K562 (cell line): ENCODE data around the gene WNT3. TPM values are rescaled to one million over a fixed set of nuclear protein-coding genes. Genes with fewer than 3 reads are reported as not detected.

ENCODE experiments used
- ATAC-seq: fragments of 200-7000 bp; cut with Tn5 transposase; 3 replicates; pipeline ENCODE4 v1.9.1; 2020; ENCODE audit warnings: moderate library complexity
- BruUV-seq: library from RNA; stranded (reverse); fragments of 400-500 nt; replicated peaks from 2 replicates; lab custom pipeline; 2021; lab: Mats Ljungman, UMichigan
- CTCF ChIA-PET: fragments of 300-600 bp; formaldehyde crosslinking; extraction: SDS; loops from one replicate; lab custom pipeline; 2021; ENCODE audit warnings: low intra/inter-chr PET ratio; lab: Yijun Ruan, JAX
- POLR2A ChIA-PET: fragments of 300-600, 350-650 bp; sonication (Branson Sonifier 250); formaldehyde crosslinking; extraction: SDS; loops from one replicate; lab custom pipeline; 2021; ENCODE audit warnings: antibody characterized with exemption, inconsistent platforms; lab: Yijun Ruan, JAX
- DNase-seq, 4 experiments: peaks; one replicate each; pipeline versions ENCODE4 v3.0.0 to v3.0.0-alpha.2; 2011 to 2018; ENCODE audit warnings: low spot score in 3 of 4, mixed read lengths in 3 of 4; ENCODE audit errors: extremely low read depth in 1 of 4
- FAIRE-seq: peaks from 2 replicates; lab custom pipeline; 2011; peaks lifted over from hg19 to GRCh38; lab: Jason Lieb, UNC
- H2AFZ ChIP-seq: 2 replicates; pipeline ENCODE4 v1.6.0; 2011; ENCODE audit warnings: low read depth, low read length, control low read depth, inconsistent platforms
- H3K27ac ChIP-seq: fragments of 200-600 bp; 3 replicates; pipeline ENCODE4 v1.8.0; 2011; ENCODE audit warnings: low read depth, mild to moderate bottlenecking, control low read depth, inconsistent platforms, low read length, moderate library complexity, mixed read lengths; ENCODE audit errors: extremely low read depth
- H3K27me3 ChIP-seq, 2 experiments: fragments of 300-600 bp in 1 of 2; 2 replicates in 1 of 2; 3 replicates in 1 of 2; pipeline versions ENCODE4 v1.6.0 to v1.8.0; 2011; ENCODE audit warnings: inconsistent platforms in 2 of 2, low read length in 2 of 2, mild to moderate bottlenecking in 1 of 2, mixed read lengths in 1 of 2, moderate library complexity in 1 of 2; ENCODE audit not compliant: control insufficient read depth in 2 of 2, insufficient read depth in 2 of 2
- H3K36me3 ChIP-seq: fragments of 300-600 bp; 3 replicates; pipeline ENCODE4 v1.8.0; 2011; ENCODE audit warnings: mild to moderate bottlenecking, low read length, inconsistent platforms; ENCODE audit not compliant: control insufficient read depth, insufficient read depth
- H3K4me1 ChIP-seq, 2 experiments: fragments of 200-600 bp in 1 of 2; replicated peaks in 1 of 2; 2 replicates in 1 of 2; 3 replicates in 1 of 2; pipeline versions ENCODE4 v1.5.1 to v1.8.0; 2011; ENCODE audit warnings: inconsistent platforms in 2 of 2, low read length in 2 of 2, mild to moderate bottlenecking in 1 of 2, mixed read lengths in 1 of 2, moderate library complexity in 1 of 2; ENCODE audit not compliant: control insufficient read depth in 2 of 2, insufficient read depth in 2 of 2
- H3K4me2 ChIP-seq: 2 replicates; pipeline ENCODE4 v1.6.1; 2011; ENCODE audit warnings: low read length, control low read depth, inconsistent platforms, mixed read lengths; ENCODE audit not compliant: insufficient read depth
- H3K4me3 ChIP-seq: fragments of 200-600 bp; sonication (generic), shearing (Covaris generic); 2 replicates; pipeline ENCODE4 v1.5.1; 2016; ENCODE audit warnings: control low read depth, inconsistent platforms
- H3K79me2 ChIP-seq: fragments of 200-600 bp; 3 replicates; pipeline ENCODE4 v1.8.0; 2011; ENCODE audit warnings: low read length, inconsistent platforms; ENCODE audit not compliant: control insufficient read depth, insufficient read depth
- H3K9ac ChIP-seq, 2 experiments: 2 replicates each; pipeline versions ENCODE4 v1.6.0 to v1.6.1; 2011; ENCODE audit warnings: low read depth in 2 of 2, low read length in 2 of 2, control low read depth in 1 of 2, inconsistent platforms in 1 of 2, mild to moderate bottlenecking in 1 of 2, mixed read lengths in 1 of 2; ENCODE audit not compliant: insufficient read depth in 1 of 2
- H3K9me1 ChIP-seq: one replicate; pipeline ENCODE4 v1.6.0; 2011; ENCODE audit warnings: inconsistent platforms, mild to moderate bottlenecking, low read length, moderate library complexity; ENCODE audit not compliant: control insufficient read depth, insufficient read depth
- H3K9me3 ChIP-seq: replicated peaks from 2 replicates; pipeline ENCODE4 v1.5.1; 2011; ENCODE audit warnings: low read depth, low read length, inconsistent platforms; ENCODE audit not compliant: control insufficient read depth, insufficient read depth
- H4K20me1 ChIP-seq: replicated peaks from 2 replicates; pipeline ENCODE4 v1.6.1; 2011; ENCODE audit warnings: low read length, inconsistent platforms, mixed read lengths; ENCODE audit not compliant: control insufficient read depth, insufficient read depth
- ARID2 ChIP-seq: fragments of 450-650 bp; IDR thresholded peaks from 2 replicates; pipeline ENCODE4 v1.6.1; 2017; ENCODE audit warnings: antibody characterized with exemption, mild to moderate bottlenecking
- ELF2 ChIP-seq: fragments of 250-450 bp; sonication (Bioruptor Pico); IDR thresholded peaks from 2 replicates; pipeline ENCODE4 v1.5.0; 2021; ENCODE audit warnings: mild to moderate bottlenecking
- ETV1 ChIP-seq: fragments of 450-650 bp; conservative IDR thresholded peaks from 2 replicates; pipeline ENCODE4 v1.6.1; 2016; ENCODE audit warnings: missing genetic modification characterization, control low read depth, low read depth, missing compliant biosample characterization
- FUS ChIP-seq: fragments of 200-400 bp; formaldehyde crosslinking; optimal IDR thresholded peaks from 2 replicates; pipeline ENCODE3; 2017; ENCODE audit warnings: low read depth, low read length
- PHB2 ChIP-seq: fragments of 450-650 bp; IDR thresholded peaks from 2 replicates; pipeline ENCODE4 v1.6.1; 2017; ENCODE audit warnings: low read depth
- RHOXF2B ChIP-seq: fragments of 250-450 bp; sonication (Bioruptor Pico); conservative IDR thresholded peaks from 2 replicates; pipeline ENCODE4 v1.5.1; 2021
- SRSF9 ChIP-seq: fragments of 200-400 bp; formaldehyde crosslinking; IDR thresholded peaks from 2 replicates; pipeline ENCODE4 v1.6.1; 2017; ENCODE audit warnings: low read depth, low read length, borderline replicate concordance
- TRIM28 ChIP-seq: fragments of 450-650 bp; IDR thresholded peaks from 2 replicates; pipeline ENCODE4 v1.6.1; 2017
- ZKSCAN1 ChIP-seq: fragments of 150-350 bp; IDR thresholded peaks from 2 replicates; pipeline ENCODE4 v1.6.1; 2016; ENCODE audit warnings: low read depth, low read length
- ZNF316 ChIP-seq: fragments of 450-650 bp; IDR thresholded peaks from 2 replicates; pipeline ENCODE4 v1.6.1; 2016
- WGBS: fragments of 100-300 bp; shearing (Covaris generic); methylation state at CpG from one replicate; pipeline ENCODE4 v1.1.6; 2016; ENCODE audit warnings: low coverage, mixed read lengths; ENCODE audit not compliant: insufficient coverage; ENCODE audit errors: missing lambda C conversion rate; 5-methylcytosine and 5-hydroxymethylcytosine counted together
- in situ Hi-C: fragments of 300-500 bp; cut with MboI; formaldehyde crosslinking; loops from 4 replicates; pipeline ENCODE4 v1.15.0; 2018; ENCODE audit warnings: inconsistent platforms, mixed read lengths
- intact Hi-C: fragments of 100-400 bp; cut with micrococcal nuclease; formaldehyde crosslinking; loops from 2 replicates; pipeline ENCODE4 v1.14.2; 2022
- polyA plus RNA-seq, 8 experiments: library from polyadenylated mRNA; depleted of rRNA in 4 of 8; stranded (reverse) in 5 of 8; unstranded in 3 of 8; fragments of >200 nt; fragmentation: Nextera tagmentation in 2 of 8; fragmentation: Illumina TruSeq in 1 of 8; extraction: Ambion mirVana in 2 of 8; extraction: Trizol in 1 of 8; gene quantifications; 2 replicates each; pipeline versions ENCODE4 v1.2.1 to v1.2.3, GENCODE V29; 2011 to 2014; ENCODE audit warnings: inconsistent platforms in 1 of 8, missing spikeins in 1 of 8
- total RNA-seq, 7 experiments: library from RNA; depleted of rRNA in 6 of 7; stranded (reverse); fragments of >200 nt in 6 of 7; fragmentation: Illumina TruSeq in 2 of 7; extraction: Trizol in 2 of 7; gene quantifications; 2 replicates each; pipeline versions ENCODE4 v1.2.1 to v1.2.3, GENCODE V29; 2011 to 2021; ENCODE audit warnings: low replicate concordance in 1 of 7
- TF ChIP-seq, protein P1 (sequence below): sonication (generic); formaldehyde crosslinking; IDR thresholded peaks from 2 replicates; pipeline ENCODE4 v1.8.1; 2023; ENCODE audit warnings: mild to moderate bottlenecking, missing genetic modification reagents

Gene WNT3
- total and polyA plus RNA-seq, 9 of the 15 experiments (the other 6 are each of a cell fraction or from before 2014, with no cell fraction given), result 1.5 to 6.1 (median 3.3) TPM

DNA sequence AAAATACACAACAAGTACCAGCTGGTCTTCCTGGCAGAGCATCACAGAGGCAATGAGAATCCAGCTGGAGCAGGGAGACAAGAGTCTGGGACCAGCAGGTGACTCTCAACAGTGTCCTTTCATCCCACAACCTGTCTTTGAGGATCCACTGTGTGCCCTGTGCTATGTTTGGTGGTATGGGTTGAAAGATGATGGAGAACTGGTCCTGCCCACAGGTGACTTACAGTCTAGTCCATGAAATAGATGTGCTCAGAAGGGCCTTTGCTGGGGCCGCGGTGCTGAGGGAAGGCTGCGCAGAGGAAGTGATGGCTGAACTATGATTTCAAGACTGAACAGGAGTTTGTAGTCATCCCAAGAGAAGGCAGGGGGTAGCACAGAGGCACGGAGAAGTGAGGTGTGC, 17.9 kb downstream of the WNT3 start:
- ChIA-PET CTCF (no interaction called here), POLR2A (no interaction called here)
- intact Hi-C loops, result no loop called here
- ATAC-seq, result no peak
- Histone ChIP-seq H4K20me1 (no peaks in the 10 kb centered on the region), H3K36me3 (no peaks in the 10 kb centered on the region), H3K4me2 (no peak overlapping the region), H3K27me3 (no peaks in the 10 kb centered on the region), H3K9me3 (peaks cover 3% of the 10 kb centered on the region; the same call in 1 of the 2 replicates), H2AFZ (no peak overlapping the region), H3K4me3 (no peak overlapping the region), H3K79me2 (no peaks in the 10 kb centered on the region), H3K9me1 (no peaks in the 10 kb centered on the region), H3K4me1 (peaks cover 9 to 11% of the 10 kb centered on the region in 2 experiments), H3K27ac (no peak overlapping the region), H3K9ac (no peak overlapping the region)
- TF ChIP-seq ZNF316 (peak; percentile 83), TRIM28 (peak; percentile 68; the same call in 1 of the 2 replicates), ZKSCAN1 (no peak)
- DNase-seq, result no peak
- BruUV-seq, result no TSS peak
- in situ Hi-C loops, result loop anchor here (25.0 kb wide), 1 partner anchor 1213 kb away; no protein-coding TSS in a partner anchor
- 86% methylated on average over 4 of the region's 4 CpGs for WGBS
- no peak for FAIRE-seq

GRCh38 chr17:46796956-46797530, 21.4 kb downstream of the WNT3 start:
- intact Hi-C loops (no loop called here), in situ Hi-C loops (no loop called here)
- no peaks in the 10 kb centered on the region for H4K20me1 ChIP-seq
- no peak overlapping the region for H3K4me2 ChIP-seq
- no TSS peak for BruUV-seq
- peaks cover 20 to 31% of the 10 kb centered on the region in 2 experiments for H3K4me1 ChIP-seq
- no peaks in the 10 kb centered on the region for H3K79me2 ChIP-seq
- no peaks in the 10 kb centered on the region for H3K9me1 ChIP-seq
- no peak overlapping the region for H3K4me3 ChIP-seq
- no peaks in the 10 kb centered on the region for H3K27me3 ChIP-seq
- ATAC-seq, result no peak
- TF ChIP-seq SRSF9, result no peak
- no peak for TF ChIP-seq ELF2
- no peak for TF ChIP-seq FUS
- no peak for TF ChIP-seq RHOXF2B
- no peak for TF ChIP-seq ETV1
- no peak for TF ChIP-seq ARID2
- TF ChIP-seq PHB2, result no peak
- TF ChIP-seq, protein P1, sequence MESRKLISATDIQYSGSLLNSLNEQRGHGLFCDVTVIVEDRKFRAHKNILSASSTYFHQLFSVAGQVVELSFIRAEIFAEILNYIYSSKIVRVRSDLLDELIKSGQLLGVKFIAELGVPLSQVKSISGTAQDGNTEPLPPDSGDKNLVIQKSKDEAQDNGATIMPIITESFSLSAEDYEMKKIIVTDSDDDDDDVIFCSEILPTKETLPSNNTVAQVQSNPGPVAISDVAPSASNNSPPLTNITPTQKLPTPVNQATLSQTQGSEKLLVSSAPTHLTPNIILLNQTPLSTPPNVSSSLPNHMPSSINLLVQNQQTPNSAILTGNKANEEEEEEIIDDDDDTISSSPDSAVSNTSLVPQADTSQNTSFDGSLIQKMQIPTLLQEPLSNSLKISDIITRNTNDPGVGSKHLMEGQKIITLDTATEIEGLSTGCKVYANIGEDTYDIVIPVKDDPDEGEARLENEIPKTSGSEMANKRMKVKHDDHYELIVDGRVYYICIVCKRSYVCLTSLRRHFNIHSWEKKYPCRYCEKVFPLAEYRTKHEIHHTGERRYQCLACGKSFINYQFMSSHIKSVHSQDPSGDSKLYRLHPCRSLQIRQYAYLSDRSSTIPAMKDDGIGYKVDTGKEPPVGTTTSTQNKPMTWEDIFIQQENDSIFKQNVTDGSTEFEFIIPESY (CRISPR knock-in tag), result no peak
- 69% methylated on average over 8 of the region's 8 CpGs for WGBS
- H3K9ac ChIP-seq, result no peak overlapping the region
- ChIA-PET POLR2A (interaction anchor here (0.7 to 1.3 kb wide), 6 partner anchors 11 to 74 kb away, joined by 3 to 4 read pairs (median 3); no protein-coding TSS in a partner anchor), CTCF (no interaction called here)
- peak overlapping the region; percentile 99 for H2AFZ ChIP-seq
- H3K36me3 ChIP-seq, result no peaks in the 10 kb centered on the region
- peaks cover 3% of the 10 kb centered on the region; the same call in 1 of the 2 replicates for H3K9me3 ChIP-seq
- no peak overlapping the region for H3K27ac ChIP-seq
- no peak for DNase-seq
- FAIRE-seq, result no peak
